Measurements from ENCODE around the gene BICC1.

Gene BICC1

GRCh38 chr10:58846856-58847255 is 334.2 kb downstream of the BICC1 start:
- H3K4me1 ChIP-seq (ENCODE audit: control insufficient read depth in 1 of 2, insufficient read depth in 1 of 2, low read depth in 1 of 2, low read length in 1 of 2), result no peaks in the 10 kb centered on the region
- H3K9me3 ChIP-seq, result no peaks in the 10 kb centered on the region
- H3K4me3 ChIP-seq (ENCODE audit: low read depth in 1 of 2, low read length in 1 of 2), result no peak overlapping the region
- H3K27me3 ChIP-seq, result no peaks in the 10 kb centered on the region
- H3K27ac ChIP-seq, result no peak overlapping the region
- no peak for TF ChIP-seq CTCF (IDR thresholded peaks at IDR 0.05)
- no peaks in the 10 kb centered on the region for H3K36me3 ChIP-seq

GRCh38 chr10:58851606-58852005 is 338.9 kb downstream of the BICC1 start:
- TF ChIP-seq CTCF (IDR thresholded peaks at IDR 0.05), result no peak
- H3K27ac ChIP-seq, result no peak overlapping the region
- H3K4me1 ChIP-seq (ENCODE audit: control insufficient read depth in 1 of 2, insufficient read depth in 1 of 2, low read depth in 1 of 2, low read length in 1 of 2), result no peaks in the 10 kb centered on the region
- H3K36me3 ChIP-seq, result no peaks in the 10 kb centered on the region
- H3K4me3 ChIP-seq (ENCODE audit: low read depth in 1 of 2, low read length in 1 of 2), result no peak overlapping the region
- H3K27me3 ChIP-seq, result no peaks in the 10 kb centered on the region
- no peaks in the 10 kb centered on the region for H3K9me3 ChIP-seq

- no peaks in the 10 kb centered on the region for H3K4me1 ChIP-seq (ENCODE audit: control insufficient read depth in 1 of 2, insufficient read depth in 1 of 2, low read depth in 1 of 2, low read length in 1 of 2)
- H3K27me3 ChIP-seq, result no peaks in the 10 kb centered on the region
- H3K4me3 ChIP-seq (ENCODE audit: low read depth in 1 of 2, low read length in 1 of 2), result no peak overlapping the region
- no peaks in the 10 kb centered on the region for H3K36me3 ChIP-seq
- no peaks in the 10 kb centered on the region for H3K9me3 ChIP-seq
- no peak for TF ChIP-seq CTCF (IDR thresholded peaks at IDR 0.05)
- H3K27ac ChIP-seq, result no peak overlapping the region
These were observed 341.0 kb downstream of the BICC1 start for GRCh38 chr10:58853668-58854067.

GRCh38 chr10:58854811-58855210 is 342.1 kb downstream of the BICC1 start:
- no peaks in the 10 kb centered on the region for H3K27me3 ChIP-seq
- H3K4me3 ChIP-seq (ENCODE audit: low read depth in 1 of 2, low read length in 1 of 2), result no peak overlapping the region
- no peak for TF ChIP-seq CTCF (IDR thresholded peaks at IDR 0.05)
- H3K9me3 ChIP-seq, result no peaks in the 10 kb centered on the region
- H3K36me3 ChIP-seq, result no peaks in the 10 kb centered on the region
- H3K4me1 ChIP-seq (ENCODE audit: control insufficient read depth in 1 of 2, insufficient read depth in 1 of 2, low read depth in 1 of 2, low read length in 1 of 2), result no peaks in the 10 kb centered on the region
- H3K27ac ChIP-seq, result no peak overlapping the region

GRCh38 chr10:58856508-58857240 is 344.0 kb downstream of the BICC1 start:
- no peaks in the 10 kb centered on the region for H3K9me3 ChIP-seq
- H3K36me3 ChIP-seq, result no peaks in the 10 kb centered on the region
- H3K27me3 ChIP-seq, result no peaks in the 10 kb centered on the region
- TF ChIP-seq CTCF (IDR thresholded peaks at IDR 0.05), result no peak
- no peaks in the 10 kb centered on the region for H3K4me1 ChIP-seq (ENCODE audit: control insufficient read depth in 1 of 2, insufficient read depth in 1 of 2, low read depth in 1 of 2, low read length in 1 of 2)
- no peak overlapping the region for H3K4me3 ChIP-seq (ENCODE audit: low read depth in 1 of 2, low read length in 1 of 2)
- no peak overlapping the region for H3K27ac ChIP-seq

Measured in neutrophil (primary cell).